Subcutaneous abdominal adipose tissue (tissue), 5 donors: ENCODE measurements around the gene HIF1AN.

Experiments
- H3K27ac ChIP-seq: one replicate; pipeline ENCODE4 v1.7.0; 2013; ENCODE audit warnings: low read depth, mild to moderate bottlenecking, inconsistent platforms, low read length, moderate library complexity
- H3K27me3 ChIP-seq, 5 donors: one replicate each; pipeline ENCODE4 v1.7.0; 2013; ENCODE audit warnings: low read length in 5 of 5, inconsistent platforms in 1 of 5; ENCODE audit not compliant: control insufficient read depth in 5 of 5, insufficient read depth in 4 of 5
- H3K36me3 ChIP-seq, 5 donors: one replicate each; pipeline ENCODE4 v1.7.0; 2013; ENCODE audit warnings: low read length in 5 of 5; ENCODE audit not compliant: control insufficient read depth in 5 of 5, insufficient read depth in 5 of 5
- H3K4me1 ChIP-seq, 5 donors: one replicate each; pipeline ENCODE4 v1.7.0; 2013; ENCODE audit warnings: low read length in 5 of 5, mild to moderate bottlenecking in 3 of 5, moderate library complexity in 1 of 5; ENCODE audit not compliant: control insufficient read depth in 5 of 5, insufficient read depth in 5 of 5
- H3K4me3 ChIP-seq, 5 donors: one replicate each; pipeline ENCODE4 v1.7.0; 2013; ENCODE audit warnings: low read length in 5 of 5, low read depth in 1 of 5
- H3K9ac ChIP-seq, 5 donors: one replicate each; pipeline ENCODE4 v1.7.0; 2013; ENCODE audit warnings: low read length in 5 of 5, mild to moderate bottlenecking in 4 of 5, moderate library complexity in 3 of 5
- H3K9me3 ChIP-seq, 5 donors: one replicate each; pipeline ENCODE4 v1.7.0; 2013; ENCODE audit warnings: low read length in 5 of 5; ENCODE audit not compliant: control insufficient read depth in 5 of 5
- donor health status: healthy.
- donor health status: healthy.
- donor health status: healthy.
- donor health status: healthy.
- donor health status: healthy.

Gene HIF1AN

GRCh38 chr10:100561005-100561404 is 25.3 kb downstream of the HIF1AN start:
- Histone ChIP-seq H3K27ac (no peak overlapping the region), H3K36me3 (peaks cover 4 to 23% (median 9%) of the 10 kb centered on the region in 5 donors), H3K4me1 (peaks cover 4 to 15% (median 9%) of the 10 kb centered on the region in 5 donors), H3K4me3 (no peak overlapping the region), H3K27me3 (peaks cover 31 to 43% (median 32%) of the 10 kb centered on the region in 5 donors), H3K9me3 (no peaks in the 10 kb centered on the region), H3K9ac (no peak overlapping the region)

DNA sequence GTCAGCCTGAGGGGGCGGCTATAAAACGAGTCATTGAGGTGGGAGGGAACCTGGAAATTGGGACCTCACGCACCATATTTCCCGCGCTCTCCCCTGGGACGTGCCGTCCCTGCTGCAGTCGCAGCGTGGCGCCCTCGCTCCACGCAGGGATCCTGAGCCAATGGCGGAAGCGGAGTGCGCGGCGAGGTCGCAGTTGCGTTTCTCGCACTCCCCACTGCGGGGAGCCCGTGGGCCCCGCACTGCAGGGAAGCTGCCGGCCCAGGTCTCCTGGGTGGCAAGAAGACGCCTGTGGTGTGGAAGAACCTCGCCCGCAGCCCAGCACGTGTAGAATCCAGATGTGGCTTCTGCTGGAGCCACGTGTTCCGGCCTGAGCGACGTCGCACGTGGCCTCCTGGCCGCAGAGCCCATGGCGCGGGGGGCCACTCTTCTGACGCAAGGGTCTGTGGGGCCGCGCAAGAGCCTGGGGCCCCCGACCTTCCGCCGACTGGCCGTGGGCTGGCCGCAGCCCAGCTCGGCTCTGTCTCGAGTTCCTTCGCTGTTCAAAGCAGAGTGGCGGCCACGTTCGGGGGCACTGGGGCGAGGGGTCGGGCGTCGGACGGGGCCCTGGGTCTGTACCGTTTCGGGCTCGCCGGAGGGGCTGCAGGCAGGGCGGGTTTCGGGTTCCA is 26.4 kb downstream of the HIF1AN start:
- Histone ChIP-seq H3K9me3 (no peaks in the 10 kb centered on the region), H3K4me3 (peak overlapping the region in 3 of 5 donors; percentile 9 to 34 (median 16)), H3K9ac (no peak overlapping the region), H3K27ac (no peak overlapping the region), H3K4me1 (peaks cover 4 to 15% (median 9%) of the 10 kb centered on the region in 5 donors), H3K27me3 (peaks cover 35 to 52% (median 43%) of the 10 kb centered on the region in 5 donors), H3K36me3 (peaks cover 2 to 14% (median 4%) of the 10 kb centered on the region in 5 donors)

DNA sequence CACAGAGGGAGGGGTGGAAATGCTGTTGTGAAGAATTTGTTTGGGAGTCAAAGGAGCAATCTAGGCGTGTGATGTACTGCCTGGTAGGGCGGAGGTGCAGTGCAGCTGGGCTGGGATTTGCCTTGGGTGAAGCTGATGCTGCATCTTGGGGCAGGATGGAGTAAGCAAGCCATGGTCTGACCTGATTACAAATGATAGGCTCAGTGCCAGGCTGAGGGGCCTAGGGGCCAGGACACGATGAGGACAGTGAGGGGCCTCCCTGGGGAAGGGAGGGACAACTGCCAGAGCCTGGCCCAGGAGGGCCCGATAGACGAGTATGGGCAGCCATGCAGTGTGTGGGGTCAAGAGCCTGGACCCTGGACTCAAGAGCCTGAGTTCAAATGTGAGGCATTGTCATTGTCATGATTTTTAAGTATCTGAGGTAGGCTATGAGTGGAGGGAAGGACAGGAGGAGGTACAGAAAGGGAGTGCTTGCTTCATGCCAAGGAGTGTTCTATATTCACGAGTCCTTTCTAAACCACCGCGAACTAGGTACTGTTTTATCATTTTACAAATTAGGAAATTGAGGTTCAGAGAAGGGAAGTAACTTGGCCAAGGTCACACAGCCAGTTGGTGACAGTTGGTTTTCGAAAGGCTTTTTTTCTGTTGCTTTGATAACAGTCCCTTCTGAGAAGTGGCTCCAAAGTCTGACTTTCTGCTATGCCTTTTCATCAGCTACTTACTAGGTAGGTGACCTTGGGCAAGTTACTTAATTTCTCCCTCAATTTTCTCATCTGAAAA is 29.7 kb downstream of the HIF1AN start:
- peaks cover 59 to 81% (median 74%) of the 10 kb centered on the region in 5 donors for H3K27me3 ChIP-seq
- H3K9ac ChIP-seq, result no peak overlapping the region
- H3K4me1 ChIP-seq, result peaks cover 4 to 15% (median 9%) of the 10 kb centered on the region in 5 donors
- H3K4me3 ChIP-seq, result no peak overlapping the region
- no peak overlapping the region for H3K27ac ChIP-seq
- H3K36me3 ChIP-seq, result no peaks in the 10 kb centered on the region
- H3K9me3 ChIP-seq, result no peaks in the 10 kb centered on the region

- H3K27me3 ChIP-seq, result peaks cover 66 to 87% (median 82%) of the 10 kb centered on the region in 5 donors
- no peaks in the 10 kb centered on the region for H3K9me3 ChIP-seq
- no peak overlapping the region for H3K9ac ChIP-seq
- no peak overlapping the region for H3K27ac ChIP-seq
- no peaks in the 10 kb centered on the region for H3K36me3 ChIP-seq
- peaks cover 4 to 14% (median 9%) of the 10 kb centered on the region in 5 donors for H3K4me1 ChIP-seq
- H3K4me3 ChIP-seq, result no peak overlapping the region
These were observed 30.8 kb downstream of the HIF1AN start for GRCh38 chr10:100566561-100566960.

GRCh38 chr10:100567249-100567648 is 31.5 kb downstream of the HIF1AN start:
- Histone ChIP-seq H3K9me3 (no peaks in the 10 kb centered on the region), H3K4me1 (peaks cover 0 to 7% (median 3%) of the 10 kb centered on the region in 5 donors), H3K27ac (no peak overlapping the region), H3K4me3 (no peak overlapping the region), H3K36me3 (no peaks in the 10 kb centered on the region), H3K9ac (no peak overlapping the region), H3K27me3 (peaks cover 62 to 84% (median 76%) of the 10 kb centered on the region in 5 donors)

- Histone ChIP-seq H3K27me3 (peaks cover 56 to 78% (median 72%) of the 10 kb centered on the region in 5 donors), H3K4me3 (no peak overlapping the region)
These were observed 32.1 kb downstream of the HIF1AN start for GRCh38 chr10:100567826-100568225.

DNA sequence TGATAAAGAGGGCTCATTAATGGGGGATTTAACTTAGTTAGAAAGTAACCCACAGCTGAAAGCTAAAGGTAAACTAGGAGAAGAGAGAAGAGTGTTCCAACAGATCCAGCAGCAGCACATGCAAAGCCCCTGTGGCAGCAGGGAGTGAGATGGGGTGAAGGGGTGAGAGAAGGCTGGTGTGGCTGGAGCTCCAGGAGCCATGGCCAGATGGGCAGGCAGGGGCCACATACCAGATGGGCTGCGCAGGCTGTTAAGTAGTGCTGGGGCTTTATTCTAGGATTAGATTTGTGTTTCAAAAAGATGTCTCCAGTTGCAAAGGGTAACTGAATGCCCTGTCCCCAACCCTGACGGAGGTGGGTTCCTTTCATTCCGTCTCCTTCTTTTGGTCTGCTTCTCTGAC is 33.2 kb downstream of the HIF1AN start:
- Histone ChIP-seq H3K36me3 (no peaks in the 10 kb centered on the region), H3K4me1 (peaks cover 0 to 3% (median 0%) of the 10 kb centered on the region in 5 donors), H3K9me3 (no peaks in the 10 kb centered on the region), H3K27me3 (peaks cover 53 to 73% (median 69%) of the 10 kb centered on the region in 5 donors), H3K4me3 (no peak overlapping the region), H3K9ac (no peak overlapping the region), H3K27ac (no peak overlapping the region)

More at GRCh38 chr10:100567826-100568225, 32.1 kb downstream of the HIF1AN start:
- Histone ChIP-seq H3K36me3 (no peaks in the 10 kb centered on the region), H3K4me1 (peaks cover 0 to 3% (median 0%) of the 10 kb centered on the region in 5 donors), H3K9ac (no peak overlapping the region), H3K27ac (no peak overlapping the region), H3K9me3 (no peaks in the 10 kb centered on the region)

GRCh38 chr10:100569687-100570481 is 34.1 kb downstream of the HIF1AN start:
- H3K9me3 ChIP-seq, result no peaks in the 10 kb centered on the region
- H3K4me3 ChIP-seq, result no peak overlapping the region
- H3K4me1 ChIP-seq, result peaks cover 0 to 3% (median 0%) of the 10 kb centered on the region in 5 donors
- H3K27ac ChIP-seq, result no peak overlapping the region
- H3K36me3 ChIP-seq, result no peaks in the 10 kb centered on the region
- H3K9ac ChIP-seq, result no peak overlapping the region
- H3K27me3 ChIP-seq, result peaks cover 45 to 69% (median 60%) of the 10 kb centered on the region in 5 donors

- no peaks in the 10 kb centered on the region for H3K9me3 ChIP-seq
- no peaks in the 10 kb centered on the region for H3K36me3 ChIP-seq
- H3K4me3 ChIP-seq, result no peak overlapping the region
- H3K27me3 ChIP-seq, result peaks cover 39 to 63% (median 54%) of the 10 kb centered on the region in 5 donors
- H3K27ac ChIP-seq, result no peak overlapping the region
- H3K9ac ChIP-seq, result no peak overlapping the region
- H3K4me1 ChIP-seq, result peaks cover 0 to 3% (median 0%) of the 10 kb centered on the region in 5 donors
These were observed 34.8 kb downstream of the HIF1AN start for GRCh38 chr10:100570506-100570905.
